DOHH2 (cell line): ENCODE results near the gene GATD1.

Experiments
- H3F3A ChIP-seq: fragments of 200-600 bp; sonication (generic), shearing (Covaris generic); 2 replicates; pipeline ENCODE4 v1.6.0; 2016; ENCODE audit warnings: antibody characterized with exemption, mild to moderate bottlenecking; ENCODE audit not compliant: control insufficient read depth, insufficient read depth
- H3K27ac ChIP-seq: fragments of 200-600 bp; sonication (generic); 2 replicates; pipeline ENCODE4 v1.5.1; 2014; ENCODE audit warnings: low read depth, mild to moderate bottlenecking, low read length, moderate library complexity
- H3K27me3 ChIP-seq: fragments of 200-600 bp; sonication (generic); 2 replicates; pipeline ENCODE4 v1.6.1; 2014; ENCODE audit warnings: mild to moderate bottlenecking, low read length, mixed read lengths; ENCODE audit not compliant: control insufficient read depth
- H3K36me3 ChIP-seq: fragments of 200-600 bp; sonication (generic); 2 replicates; pipeline ENCODE4 v1.6.1; 2014; ENCODE audit warnings: mild to moderate bottlenecking, low read length, moderate library complexity, mixed read lengths; ENCODE audit not compliant: control insufficient read depth
- H3K4me1 ChIP-seq: fragments of 200-600 bp; sonication (generic); 2 replicates; pipeline ENCODE4 v1.6.1; 2014; ENCODE audit warnings: mild to moderate bottlenecking, low read length, mixed read lengths; ENCODE audit not compliant: control insufficient read depth
- H3K4me2 ChIP-seq: fragments of 200-600 bp; sonication (generic); 2 replicates; pipeline ENCODE4 v1.6.0; 2014; ENCODE audit warnings: mild to moderate bottlenecking, low read length, moderate library complexity
- H3K4me3 ChIP-seq: fragments of 200-600 bp; sonication (generic); 2 replicates; pipeline ENCODE4 v1.5.1; 2014; ENCODE audit warnings: mild to moderate bottlenecking, low read length, mixed read lengths
- H3K79me2 ChIP-seq: fragments of 200-600 bp; sonication (generic); 2 replicates; pipeline ENCODE4 v1.6.1; 2014; ENCODE audit warnings: mild to moderate bottlenecking, low read length, mixed read lengths; ENCODE audit not compliant: control insufficient read depth
- H3K9me2 ChIP-seq: fragments of 200-600 bp; sonication (generic); replicated peaks from 2 replicates; pipeline ENCODE4 v1.6.1; 2014; ENCODE audit warnings: mild to moderate bottlenecking, low read length, mixed read lengths; ENCODE audit not compliant: control insufficient read depth
- H3K9me3 ChIP-seq: fragments of 200-600 bp; sonication (generic); 2 replicates; pipeline ENCODE4 v1.6.1; 2014; ENCODE audit warnings: antibody characterized with exemption, low read length, mixed read lengths; ENCODE audit not compliant: control insufficient read depth, insufficient read depth
- H4K20me1 ChIP-seq: fragments of 200-600 bp; sonication (generic); 2 replicates; pipeline ENCODE4 v1.6.0; 2014; ENCODE audit warnings: low read depth, mild to moderate bottlenecking, antibody characterized with exemption, low read length, moderate library complexity; ENCODE audit not compliant: control insufficient read depth, insufficient read depth
- CTCF ChIP-seq: fragments of 200-600 bp; sonication (generic); IDR thresholded peaks from one replicate; pipeline ENCODE4 v1.5.1; 2014; ENCODE audit warnings: antibody characterized with exemption, mild to moderate bottlenecking, low read depth, low read length; ENCODE audit not compliant: poor library complexity, severe bottlenecking
- EZH2phosphoT487 ChIP-seq: fragments of 200-600 bp; sonication (generic); IDR thresholded peaks from 2 replicates; pipeline ENCODE4 v1.6.1; 2017; ENCODE audit warnings: borderline replicate concordance, mild to moderate bottlenecking, antibody characterized with exemption, low read length, moderate library complexity, mixed read lengths

Gene GATD1

GRCh38 chr11:783581-784015 is 6.3 kb upstream of the GATD1 start:
- no peaks in the 10 kb centered on the region for H3K27me3 ChIP-seq
- no peak overlapping the region for H3K4me3 ChIP-seq
- TF ChIP-seq CTCF, result peak; percentile 51
- no peak for TF ChIP-seq EZH2phosphoT487
- H4K20me1 ChIP-seq, result no peaks in the 10 kb centered on the region
- no peaks in the 10 kb centered on the region for H3K9me2 ChIP-seq
- H3K9me3 ChIP-seq, result no peaks in the 10 kb centered on the region
- H3K79me2 ChIP-seq, result peaks cover 10% of the 10 kb centered on the region
- peaks cover 15% of the 10 kb centered on the region for H3K36me3 ChIP-seq
- no peak overlapping the region for H3K4me2 ChIP-seq
- no peaks in the 10 kb centered on the region for H3F3A ChIP-seq
- H3K27ac ChIP-seq, result no peak overlapping the region
- H3K4me1 ChIP-seq, result peaks cover 17% of the 10 kb centered on the region

- H3K27ac ChIP-seq, result no peak overlapping the region
Measured at GRCh38 chr11:782264-783174, 5.2 kb upstream of the GATD1 start.

GRCh38 chr11:779955-780532 is 2.8 kb upstream of the GATD1 start:
- Histone ChIP-seq H3K27me3 (no peaks in the 10 kb centered on the region), H3K4me1 (peaks cover 19% of the 10 kb centered on the region), H3K79me2 (peaks cover 43% of the 10 kb centered on the region), H3K9me2 (no peaks in the 10 kb centered on the region), H3K36me3 (peaks cover 26% of the 10 kb centered on the region), H3F3A (no peaks in the 10 kb centered on the region), H3K9me3 (no peaks in the 10 kb centered on the region), H3K4me3 (no peak overlapping the region), H3K4me2 (no peak overlapping the region), H3K27ac (no peak overlapping the region), H4K20me1 (no peaks in the 10 kb centered on the region)
- TF ChIP-seq EZH2phosphoT487 (no peak), CTCF (no peak)

More at GRCh38 chr11:782264-783174, 5.2 kb upstream of the GATD1 start:
- peaks cover 19% of the 10 kb centered on the region for H3K36me3 ChIP-seq
- H3K9me3 ChIP-seq, result no peaks in the 10 kb centered on the region
- no peaks in the 10 kb centered on the region for H3K27me3 ChIP-seq
- H3F3A ChIP-seq, result no peaks in the 10 kb centered on the region
- H3K4me2 ChIP-seq, result no peak overlapping the region
- TF ChIP-seq CTCF (no peak), EZH2phosphoT487 (no peak)
- peaks cover 13% of the 10 kb centered on the region for H3K4me1 ChIP-seq
- peaks cover 20% of the 10 kb centered on the region for H3K79me2 ChIP-seq
- no peak overlapping the region for H3K4me3 ChIP-seq
- no peaks in the 10 kb centered on the region for H4K20me1 ChIP-seq
- no peaks in the 10 kb centered on the region for H3K9me2 ChIP-seq
